Mucosa of stomach (tissue), 1 donor: ENCODE results near the gene KAZN.

Source experiments
- H3K27me3 ChIP-seq: one replicate; pipeline ENCODE4 v1.7.0; 2013; ENCODE audit warnings: mild to moderate bottlenecking, low read length; ENCODE audit not compliant: control insufficient read depth, insufficient read depth
- H3K36me3 ChIP-seq: one replicate; pipeline ENCODE4 v1.7.0; 2013; ENCODE audit warnings: low read length; ENCODE audit not compliant: control insufficient read depth, insufficient read depth
- H3K4me1 ChIP-seq: one replicate; pipeline ENCODE4 v1.7.0; 2013; ENCODE audit warnings: mild to moderate bottlenecking, low read length; ENCODE audit not compliant: control insufficient read depth, insufficient read depth
- H3K4me3 ChIP-seq: one replicate; pipeline ENCODE4 v1.7.0; 2013; ENCODE audit warnings: low read length
- H3K9ac ChIP-seq: one replicate; pipeline ENCODE4 v1.7.0; 2013; ENCODE audit warnings: mild to moderate bottlenecking, low read length, moderate library complexity
- H3K9me3 ChIP-seq: one replicate; pipeline ENCODE4 v1.7.0; 2013; ENCODE audit warnings: mild to moderate bottlenecking, low read length, moderate library complexity; ENCODE audit not compliant: control insufficient read depth
- donor health status: Pancreatic carcinoma.

Gene KAZN

GRCh38 chr1:14654554-14654953, 56.1 kb downstream of the KAZN start:
- H3K36me3 ChIP-seq, result no peaks in the 10 kb centered on the region
- H3K4me3 ChIP-seq, result no peak overlapping the region
- no peaks in the 10 kb centered on the region for H3K9me3 ChIP-seq
- H3K9ac ChIP-seq, result no peak overlapping the region
- no peaks in the 10 kb centered on the region for H3K4me1 ChIP-seq
- H3K27me3 ChIP-seq, result no peaks in the 10 kb centered on the region

DNA sequence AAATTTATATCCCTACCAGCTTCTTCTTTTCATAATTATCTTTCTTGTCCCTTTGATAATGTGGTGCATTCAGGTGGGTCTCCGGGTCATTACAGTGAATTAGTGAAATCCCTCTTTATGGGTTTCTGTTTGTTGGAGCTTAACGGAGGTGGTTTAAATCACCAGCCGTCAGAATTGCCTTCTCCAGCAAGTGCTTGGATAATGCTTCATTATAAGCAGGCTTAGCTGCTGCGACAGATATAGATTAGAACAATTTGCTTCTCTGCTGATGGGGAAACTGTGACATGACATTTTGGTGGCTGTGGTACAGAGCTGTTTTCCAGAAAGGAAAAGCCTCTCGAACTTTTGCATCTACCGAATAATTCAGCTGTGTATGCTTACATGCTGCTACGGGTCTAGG, 56.9 kb downstream of the KAZN start:
- H3K4me1 ChIP-seq, result no peaks in the 10 kb centered on the region
- H3K9me3 ChIP-seq, result no peaks in the 10 kb centered on the region
- no peaks in the 10 kb centered on the region for H3K36me3 ChIP-seq
- no peak overlapping the region for H3K9ac ChIP-seq
- H3K27me3 ChIP-seq, result no peaks in the 10 kb centered on the region
- no peak overlapping the region for H3K4me3 ChIP-seq

DNA sequence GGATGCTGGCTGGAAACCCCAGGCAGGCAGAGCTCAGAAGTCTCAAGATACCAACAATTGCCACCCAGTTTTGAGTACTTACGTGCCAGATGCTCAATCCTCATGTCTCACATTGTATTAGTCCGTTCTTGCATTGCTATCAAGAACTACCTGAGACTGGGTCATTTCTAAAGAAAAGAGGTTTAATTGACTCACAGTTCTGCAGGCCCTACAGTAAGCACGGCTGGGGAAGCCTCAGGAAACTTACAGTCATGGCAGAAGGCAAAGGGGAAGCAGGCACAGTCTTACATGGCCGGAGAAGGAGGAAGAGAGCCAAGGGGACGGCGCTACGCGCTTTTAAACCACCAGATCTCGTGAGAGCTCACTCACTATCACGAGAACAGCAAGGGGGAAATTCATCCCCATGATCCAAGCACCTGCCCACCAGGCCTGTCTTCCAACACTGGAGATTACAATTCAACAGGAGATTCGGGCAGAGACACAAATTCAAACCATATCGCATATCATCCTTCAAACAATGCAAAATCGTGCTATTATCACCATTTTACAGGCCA, 58.0 kb downstream of the KAZN start:
- H3K36me3 ChIP-seq, result no peaks in the 10 kb centered on the region
- no peak overlapping the region for H3K9ac ChIP-seq
- no peaks in the 10 kb centered on the region for H3K27me3 ChIP-seq
- H3K4me1 ChIP-seq, result no peaks in the 10 kb centered on the region
- no peak overlapping the region for H3K4me3 ChIP-seq
- no peaks in the 10 kb centered on the region for H3K9me3 ChIP-seq

GRCh38 chr1:14658642-14659041, 60.2 kb downstream of the KAZN start:
- H3K4me1 ChIP-seq, result no peaks in the 10 kb centered on the region
- H3K36me3 ChIP-seq, result no peaks in the 10 kb centered on the region
- no peaks in the 10 kb centered on the region for H3K27me3 ChIP-seq
- H3K9ac ChIP-seq, result no peak overlapping the region
- no peaks in the 10 kb centered on the region for H3K9me3 ChIP-seq
- no peak overlapping the region for H3K4me3 ChIP-seq

DNA sequence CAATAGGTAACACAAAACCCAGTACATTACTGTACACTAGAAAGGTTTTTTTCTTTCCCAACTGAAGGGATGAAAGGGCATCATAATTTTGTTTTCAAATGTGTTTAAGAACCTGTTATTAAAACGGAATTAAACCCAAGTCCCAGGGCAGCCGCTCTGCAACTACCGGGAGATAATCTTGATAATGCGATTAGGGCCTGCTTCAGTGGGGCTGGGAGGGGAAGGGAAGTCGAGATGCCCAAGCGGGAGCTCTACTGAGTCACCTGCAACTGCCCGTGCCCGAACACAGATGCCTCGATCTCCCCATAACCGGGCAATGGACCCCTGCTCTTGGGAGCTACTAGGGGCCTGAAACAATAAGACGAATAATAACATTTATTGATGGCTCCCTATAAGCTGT, 61.4 kb downstream of the KAZN start:
- Histone ChIP-seq H3K4me1 (no peaks in the 10 kb centered on the region), H3K36me3 (no peaks in the 10 kb centered on the region), H3K27me3 (no peaks in the 10 kb centered on the region), H3K4me3 (no peak overlapping the region), H3K9ac (no peak overlapping the region), H3K9me3 (no peaks in the 10 kb centered on the region)

DNA sequence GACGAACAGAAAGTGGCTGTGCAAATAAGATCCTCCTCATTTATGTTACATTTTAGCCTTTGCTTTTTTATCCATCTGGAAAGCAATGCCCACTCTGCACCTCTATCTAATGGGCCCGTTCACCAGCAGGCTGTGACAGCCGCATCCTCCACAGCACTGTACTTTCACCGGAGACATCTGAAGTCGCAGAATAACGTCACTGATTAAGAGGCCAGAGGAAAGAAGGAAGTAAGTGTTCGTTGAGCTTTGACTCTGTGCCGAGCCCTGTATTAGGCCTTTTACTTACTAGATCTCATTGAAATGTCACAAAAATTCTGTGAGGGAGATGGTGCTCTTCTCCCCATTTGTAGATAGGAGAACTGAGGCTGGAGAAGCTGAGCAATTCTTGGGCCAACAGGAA, 62.3 kb downstream of the KAZN start:
- H3K4me3 ChIP-seq, result no peak overlapping the region
- H3K27me3 ChIP-seq, result no peaks in the 10 kb centered on the region
- no peaks in the 10 kb centered on the region for H3K4me1 ChIP-seq
- no peaks in the 10 kb centered on the region for H3K9me3 ChIP-seq
- H3K36me3 ChIP-seq, result no peaks in the 10 kb centered on the region
- no peak overlapping the region for H3K9ac ChIP-seq

DNA sequence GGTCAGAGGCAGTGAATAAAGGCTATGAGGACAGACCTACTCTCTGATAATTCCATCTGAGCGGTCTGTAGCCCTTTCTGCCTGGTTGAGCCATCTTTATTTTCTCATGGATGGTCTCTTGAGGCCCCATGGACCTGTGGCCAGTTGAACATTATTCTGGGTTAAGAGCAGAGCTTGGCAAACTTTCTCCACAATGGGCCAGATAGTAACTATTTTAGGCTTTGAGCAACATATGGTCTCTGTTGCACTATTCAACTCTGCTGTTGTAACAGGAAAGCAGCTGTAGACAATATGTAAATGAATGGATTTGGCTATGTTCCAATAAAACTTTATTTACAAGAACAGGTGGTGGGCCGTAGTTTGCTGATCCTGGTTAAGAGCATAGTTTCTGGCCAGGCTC, 62.7 kb downstream of the KAZN start:
- Histone ChIP-seq H3K9ac (no peak overlapping the region), H3K36me3 (no peaks in the 10 kb centered on the region), H3K4me1 (no peaks in the 10 kb centered on the region), H3K27me3 (no peaks in the 10 kb centered on the region), H3K4me3 (no peak overlapping the region), H3K9me3 (no peaks in the 10 kb centered on the region)

DNA sequence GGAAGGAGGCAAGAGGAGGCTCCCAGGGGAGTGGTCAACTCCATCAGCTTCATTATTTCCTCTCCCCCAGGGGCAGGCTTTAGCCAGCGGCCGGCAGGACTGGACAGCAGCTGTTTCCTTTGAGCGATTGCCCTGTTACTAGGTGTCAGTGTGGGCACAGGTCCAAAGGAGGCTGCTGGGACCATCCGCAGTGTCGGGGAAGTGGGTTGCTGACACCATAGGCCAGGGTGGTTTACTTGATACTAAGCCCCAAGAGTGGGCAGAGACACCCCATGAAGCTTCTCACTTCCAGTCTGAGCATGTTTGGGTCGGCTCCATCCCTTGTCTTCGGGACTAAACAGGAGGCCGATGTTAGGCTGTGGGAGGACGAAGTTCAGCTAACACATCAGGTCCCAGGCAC, 63.6 kb downstream of the KAZN start:
- Histone ChIP-seq H3K4me3 (no peak overlapping the region), H3K27me3 (no peaks in the 10 kb centered on the region), H3K9ac (no peak overlapping the region), H3K36me3 (no peaks in the 10 kb centered on the region), H3K9me3 (no peaks in the 10 kb centered on the region), H3K4me1 (no peaks in the 10 kb centered on the region)

GRCh38 chr1:14663773-14664172, 65.3 kb downstream of the KAZN start:
- Histone ChIP-seq H3K27me3 (no peaks in the 10 kb centered on the region), H3K4me3 (no peak overlapping the region), H3K36me3 (no peaks in the 10 kb centered on the region), H3K4me1 (no peaks in the 10 kb centered on the region), H3K9me3 (no peaks in the 10 kb centered on the region), H3K9ac (no peak overlapping the region)

- no peaks in the 10 kb centered on the region for H3K4me1 ChIP-seq
- H3K9ac ChIP-seq, result no peak overlapping the region
- H3K36me3 ChIP-seq, result no peaks in the 10 kb centered on the region
- H3K9me3 ChIP-seq, result no peaks in the 10 kb centered on the region
- H3K4me3 ChIP-seq, result no peak overlapping the region
- H3K27me3 ChIP-seq, result no peaks in the 10 kb centered on the region
Measured at GRCh38 chr1:14666373-14666772, 67.9 kb downstream of the KAZN start.

DNA sequence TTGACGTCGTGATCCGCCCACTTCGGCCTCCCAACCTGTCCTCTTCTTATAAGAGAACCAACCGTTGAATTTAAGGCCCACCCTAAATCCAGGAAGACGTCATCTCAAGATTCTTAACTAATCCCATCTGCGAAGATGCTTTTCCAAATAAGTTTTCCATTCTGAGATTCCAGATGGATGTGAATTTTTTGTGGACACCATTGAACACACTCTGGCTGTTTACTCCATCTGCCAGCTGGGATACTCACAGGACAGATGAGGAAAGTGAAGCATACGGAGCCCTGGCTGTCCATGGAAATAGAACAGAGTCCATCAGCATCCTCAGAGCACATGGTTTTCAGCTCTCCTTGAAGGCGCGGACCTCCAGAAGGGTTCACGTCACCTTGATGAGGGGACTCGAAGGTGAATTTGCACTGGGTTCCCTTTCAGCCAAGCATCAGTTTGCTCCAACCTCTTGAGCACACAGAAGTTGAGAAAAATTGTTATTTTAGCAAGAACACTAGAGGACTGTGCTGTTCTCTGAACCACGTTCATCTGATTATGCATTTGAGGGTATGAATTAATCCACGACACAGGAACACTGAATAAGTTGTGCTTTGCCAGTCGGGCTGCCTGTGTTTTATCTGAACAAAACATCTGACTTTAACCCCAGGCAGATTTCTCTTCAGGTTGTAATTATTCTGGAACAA, 68.6 kb downstream of the KAZN start:
- Histone ChIP-seq H3K9me3 (no peaks in the 10 kb centered on the region), H3K4me1 (no peaks in the 10 kb centered on the region), H3K4me3 (no peak overlapping the region), H3K27me3 (no peaks in the 10 kb centered on the region), H3K36me3 (no peaks in the 10 kb centered on the region), H3K9ac (no peak overlapping the region)

DNA sequence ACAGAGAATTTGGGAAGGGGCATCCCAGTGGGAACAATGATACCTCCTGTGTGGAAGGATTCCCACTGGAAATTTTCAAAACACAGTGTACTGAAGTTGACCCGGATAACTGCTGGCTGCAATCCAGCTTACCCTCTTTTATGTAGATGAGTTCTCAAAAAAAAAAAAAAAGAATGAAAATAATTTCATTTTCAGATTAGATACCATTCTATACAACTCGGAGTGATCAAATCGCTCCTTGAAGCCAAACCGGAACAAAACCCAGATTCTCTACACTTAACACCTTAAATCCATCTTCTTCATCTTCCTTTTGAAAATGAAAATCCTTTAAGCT, 69.1 kb downstream of the KAZN start:
- no peaks in the 10 kb centered on the region for H3K36me3 ChIP-seq

GRCh38 chr1:14668538-14668937, 70.1 kb downstream of the KAZN start:
- no peaks in the 10 kb centered on the region for H3K4me1 ChIP-seq
- H3K9ac ChIP-seq, result no peak overlapping the region
- H3K4me3 ChIP-seq, result no peak overlapping the region
- H3K36me3 ChIP-seq, result no peaks in the 10 kb centered on the region
- no peaks in the 10 kb centered on the region for H3K27me3 ChIP-seq
- no peaks in the 10 kb centered on the region for H3K9me3 ChIP-seq

More for the DNA sequence above, 69.1 kb downstream of the KAZN start:
- H3K4me1 ChIP-seq, result no peaks in the 10 kb centered on the region
- no peaks in the 10 kb centered on the region for H3K27me3 ChIP-seq
- no peak overlapping the region for H3K9ac ChIP-seq
- no peaks in the 10 kb centered on the region for H3K9me3 ChIP-seq
- H3K4me3 ChIP-seq, result no peak overlapping the region
